GM12872 (cell line): ENCODE measurements around the gene MAP3K1.

Source experiments
- CTCF ChIP-seq: IDR thresholded peaks from 3 replicates; pipeline ENCODE4 v1.5.1; 2011; ENCODE audit warnings: low read depth, mild to moderate bottlenecking, low read length, moderate library complexity; ENCODE audit not compliant: insufficient read depth

MAP3K1 gene

GRCh38 chr5:56900395-56900794, 85.0 kb downstream of the MAP3K1 start:
- TF ChIP-seq CTCF = no peak

DNA sequence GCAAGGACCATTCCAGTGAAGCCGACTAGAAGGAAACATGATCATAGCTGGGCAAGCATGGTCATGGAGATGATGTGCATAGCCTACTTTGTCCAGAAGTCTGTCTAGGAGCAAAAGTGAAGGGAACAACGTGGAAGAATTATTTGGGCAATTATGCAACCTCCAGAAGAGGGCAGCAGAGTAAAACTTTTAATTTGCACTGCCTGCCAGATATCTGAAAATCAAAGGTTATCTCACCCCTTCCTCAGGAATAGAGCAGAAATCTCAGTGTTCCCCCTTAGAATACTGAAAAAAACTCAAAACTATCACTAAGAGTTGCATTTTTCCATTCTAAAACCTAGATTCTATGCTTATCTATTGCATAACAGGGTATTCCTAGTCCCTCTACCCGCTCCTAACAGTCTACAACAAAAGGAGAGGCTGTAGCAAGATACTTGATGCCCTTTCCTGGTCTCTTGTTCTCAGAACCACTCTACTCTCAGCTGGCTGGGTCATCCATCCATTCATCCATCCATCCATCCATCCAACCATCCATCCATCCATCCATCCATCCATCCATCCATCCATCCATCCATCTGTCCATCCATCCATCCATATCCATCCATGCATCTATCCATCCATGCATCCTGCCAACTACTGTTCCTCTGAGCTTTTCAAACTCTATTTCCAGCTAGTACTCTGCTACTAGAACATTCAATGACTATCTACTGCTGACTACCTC, 85.7 kb downstream of the MAP3K1 start:
- peak; percentile 67 for TF ChIP-seq CTCF

DNA sequence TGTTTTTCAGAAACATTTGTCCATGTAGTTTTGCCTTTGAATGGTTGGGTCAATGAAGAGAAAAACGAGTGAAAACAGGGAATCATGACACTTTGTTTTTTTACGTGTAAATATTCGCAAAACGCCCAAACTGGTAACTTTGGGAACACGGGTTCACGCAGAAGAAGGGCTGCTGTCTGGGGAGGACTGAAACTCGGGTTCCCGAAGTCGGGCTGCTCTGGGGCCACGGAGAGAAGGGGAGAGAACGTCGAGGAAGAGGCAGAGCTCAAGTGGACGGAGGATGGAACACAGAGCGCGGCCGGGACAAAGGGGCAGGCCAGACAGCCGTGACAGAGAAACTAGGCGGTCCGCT, 93.6 kb downstream of the MAP3K1 start:
- TF ChIP-seq CTCF = no peak

GRCh38 chr5:56909294-56910209, 94.2 kb downstream of the MAP3K1 start, which contains the start of gene SETD9:
SETD9 (plus strand) TSS chr5:56909596; CDS start chr5:56909646, 50 bp downstream.
- no peak for TF ChIP-seq CTCF

DNA sequence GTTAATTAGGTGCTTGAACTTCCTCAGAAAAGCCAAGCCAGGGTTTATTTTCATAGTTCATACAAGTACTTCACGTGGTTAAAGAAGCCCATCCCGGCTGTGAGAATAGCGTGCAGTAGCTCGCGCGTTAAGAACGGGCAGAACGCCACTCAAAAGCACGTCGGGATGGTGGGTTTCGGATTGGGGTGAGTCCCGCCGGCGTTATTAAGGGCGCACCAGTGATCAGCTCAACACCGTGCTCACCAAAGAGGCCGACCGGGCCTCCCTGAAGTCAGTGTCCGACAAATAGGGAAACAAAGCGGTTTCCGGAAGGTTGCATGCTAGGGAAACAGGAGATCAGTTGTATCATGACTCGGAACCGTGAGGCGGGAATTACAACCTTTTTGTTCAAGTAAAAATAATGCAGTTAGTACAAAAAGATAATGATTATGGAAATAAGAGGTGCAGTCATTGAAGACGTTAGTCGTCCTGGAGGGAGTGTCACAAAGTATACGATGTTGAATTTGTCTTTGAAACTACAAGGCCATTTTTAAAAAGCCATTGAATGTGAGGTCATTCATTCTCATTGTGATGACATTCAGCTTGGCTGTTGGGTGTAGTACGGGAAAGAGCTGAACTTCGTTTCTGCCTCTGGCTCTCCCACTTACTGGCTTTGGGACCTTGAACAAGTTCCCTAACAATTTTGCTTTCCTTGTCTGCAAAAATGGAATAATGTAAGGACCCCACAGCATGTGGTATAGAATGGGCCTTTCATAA, 95.0 kb downstream of the MAP3K1 start:
- no peak for TF ChIP-seq CTCF

- no peak for TF ChIP-seq CTCF
Measured at GRCh38 chr5:56913766-56914165, 98.4 kb downstream of the MAP3K1 start.

- TF ChIP-seq CTCF = no peak
Measured at GRCh38 chr5:56914678-56915077, 99.3 kb downstream of the MAP3K1 start.
